NCI-H446 treated with DMSO at 0.1 percent for 48 hours (cell line): ENCODE results near the gene GPR4.

Experiments used
- DNase-seq: peaks from one replicate; lab custom pipeline; 2025; lab: John Stamatoyannopoulos, UW

The GPR4 gene

GRCh38 chr19:45547965-45548609, 53.9 kb downstream of the GPR4 start:
- DNase-seq: no peak

DNA sequence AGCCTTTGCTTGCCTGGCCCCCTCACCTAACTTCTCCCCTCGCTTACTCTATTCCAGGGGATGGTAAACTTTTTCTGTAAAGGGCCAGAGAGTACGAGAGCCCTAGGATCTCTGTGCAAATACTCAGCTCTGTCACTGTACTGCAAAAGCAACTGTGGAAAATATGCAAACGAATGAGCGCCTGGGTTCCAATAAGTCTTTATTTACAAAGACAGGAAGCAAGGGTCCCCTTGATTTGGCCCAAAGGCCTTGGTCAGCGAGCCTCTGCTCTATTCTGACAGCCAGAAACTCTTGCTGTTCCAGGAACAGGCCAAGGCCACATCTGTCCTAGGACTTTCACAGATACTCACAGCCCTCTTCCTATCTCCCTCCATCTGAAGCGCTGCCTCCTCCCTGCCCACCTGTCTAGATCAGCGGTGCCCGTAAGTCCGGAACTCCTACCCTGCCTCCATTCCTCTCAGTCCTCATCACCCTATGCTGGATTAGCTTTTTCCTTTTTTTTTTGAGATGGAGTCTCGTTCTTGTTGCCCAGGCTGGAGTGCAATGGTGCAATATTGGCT, 54.7 kb downstream of the GPR4 start:
- DNase-seq: no peak

DNA sequence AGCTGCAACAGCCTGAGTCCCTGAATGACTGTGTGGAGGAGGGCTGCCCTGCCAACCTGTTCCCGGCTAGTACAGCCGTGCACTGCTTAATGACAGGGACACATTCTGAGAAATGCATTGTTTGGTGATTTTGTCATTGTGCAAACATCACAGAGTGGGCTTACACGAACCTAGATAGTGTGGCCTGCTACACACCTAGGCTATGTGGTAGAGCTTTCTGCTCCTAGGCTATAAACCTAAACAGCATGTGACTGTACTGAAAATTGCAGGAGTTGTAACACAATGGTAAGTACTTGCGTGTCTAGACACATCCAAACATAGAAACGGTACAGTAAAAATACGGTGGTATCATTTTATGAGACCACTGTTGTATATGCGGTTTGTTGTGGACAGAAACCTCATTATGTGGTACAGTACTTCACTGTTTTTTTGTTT, 59.8 kb downstream of the GPR4 start:
- DNase-seq: no peak
